ENCODE data around the gene RCAN3.

DNA sequence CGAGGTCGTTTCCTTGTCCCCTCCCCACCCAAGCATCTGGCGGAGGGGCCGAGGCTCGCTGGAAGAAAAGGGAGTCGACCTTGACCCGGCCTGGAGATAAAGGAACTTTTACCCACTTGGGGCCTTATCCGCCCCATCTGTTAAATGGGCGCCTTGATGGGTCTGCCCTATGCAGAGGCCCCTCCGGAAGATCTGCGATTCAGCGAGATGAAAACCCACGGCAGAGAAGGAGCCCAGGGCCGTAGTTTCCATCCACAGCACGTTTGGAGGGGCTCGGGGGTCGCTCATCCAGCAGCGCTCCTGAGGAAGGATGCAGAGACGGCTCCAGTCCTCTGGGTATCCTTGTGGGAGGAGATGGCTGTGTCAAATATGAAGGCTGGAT, 53.8 kb downstream of the RCAN3 start:
- TF ChIP-seq NFE2L2 (IDR thresholded peaks at IDR 0.05; ENCODE audit: low read depth, low read length) (no peak), RFX5 (IDR thresholded peaks at IDR 0.05; ENCODE audit: low read depth, low read length) (no peak), RCOR1 (IDR thresholded peaks at IDR 0.05; ENCODE audit: insufficient replicate concordance, low read length) (no peak), POLR2A (IDR thresholded peaks at IDR 0.05; ENCODE audit: low read depth, low read length) (no peak), MAZ (IDR thresholded peaks at IDR 0.05; ENCODE audit: borderline replicate concordance, low read depth, low read length) (no peak), FOS (IDR thresholded peaks at IDR 0.05; ENCODE audit: low read depth, low read length) (no peak)
- TF ChIP-seq, protein P1, sequence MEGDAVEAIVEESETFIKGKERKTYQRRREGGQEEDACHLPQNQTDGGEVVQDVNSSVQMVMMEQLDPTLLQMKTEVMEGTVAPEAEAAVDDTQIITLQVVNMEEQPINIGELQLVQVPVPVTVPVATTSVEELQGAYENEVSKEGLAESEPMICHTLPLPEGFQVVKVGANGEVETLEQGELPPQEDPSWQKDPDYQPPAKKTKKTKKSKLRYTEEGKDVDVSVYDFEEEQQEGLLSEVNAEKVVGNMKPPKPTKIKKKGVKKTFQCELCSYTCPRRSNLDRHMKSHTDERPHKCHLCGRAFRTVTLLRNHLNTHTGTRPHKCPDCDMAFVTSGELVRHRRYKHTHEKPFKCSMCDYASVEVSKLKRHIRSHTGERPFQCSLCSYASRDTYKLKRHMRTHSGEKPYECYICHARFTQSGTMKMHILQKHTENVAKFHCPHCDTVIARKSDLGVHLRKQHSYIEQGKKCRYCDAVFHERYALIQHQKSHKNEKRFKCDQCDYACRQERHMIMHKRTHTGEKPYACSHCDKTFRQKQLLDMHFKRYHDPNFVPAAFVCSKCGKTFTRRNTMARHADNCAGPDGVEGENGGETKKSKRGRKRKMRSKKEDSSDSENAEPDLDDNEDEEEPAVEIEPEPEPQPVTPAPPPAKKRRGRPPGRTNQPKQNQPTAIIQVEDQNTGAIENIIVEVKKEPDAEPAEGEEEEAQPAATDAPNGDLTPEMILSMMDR (conservative IDR thresholded peaks at IDR 0.05; ENCODE audit: low read depth, low read length) = no peak
- TF ChIP-seq, protein P2, sequence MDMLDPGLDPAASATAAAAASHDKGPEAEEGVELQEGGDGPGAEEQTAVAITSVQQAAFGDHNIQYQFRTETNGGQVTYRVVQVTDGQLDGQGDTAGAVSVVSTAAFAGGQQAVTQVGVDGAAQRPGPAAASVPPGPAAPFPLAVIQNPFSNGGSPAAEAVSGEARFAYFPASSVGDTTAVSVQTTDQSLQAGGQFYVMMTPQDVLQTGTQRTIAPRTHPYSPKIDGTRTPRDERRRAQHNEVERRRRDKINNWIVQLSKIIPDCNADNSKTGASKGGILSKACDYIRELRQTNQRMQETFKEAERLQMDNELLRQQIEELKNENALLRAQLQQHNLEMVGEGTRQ (IDR thresholded peaks at IDR 0.05; ENCODE audit: low read depth, low read length) = no peak

All from IMR-90 (cell line).